ENCODE data around the gene MCM9. TPM values are rescaled to one million over a fixed set of nuclear protein-coding genes. Genes with fewer than 3 reads are reported as not detected.

The MCM9 gene
- total and polyA plus RNA-seq, 12 donors = 1.5 to 7.8 (median 5.2) TPM

DNA sequence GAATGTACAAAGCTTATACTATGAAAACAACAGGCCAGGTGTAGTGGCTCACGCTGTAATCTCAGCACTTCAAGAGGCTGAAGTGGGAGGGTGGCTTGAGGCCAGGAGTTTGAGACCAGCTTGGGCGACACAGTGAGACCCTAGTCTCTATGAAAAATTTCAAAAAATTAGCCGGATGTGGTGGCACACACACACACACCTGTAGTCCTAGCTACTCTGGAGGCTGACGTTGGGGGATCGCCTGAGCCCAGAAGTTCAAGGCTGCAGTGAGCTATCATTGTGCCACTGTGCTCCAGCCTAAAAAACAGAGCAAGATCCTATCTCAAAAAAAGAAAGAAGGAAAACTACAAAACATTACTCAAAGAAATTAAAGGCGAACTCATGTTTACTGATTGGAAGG, 48.3 kb downstream of the MCM9 start:
- Histone ChIP-seq H3K9me3 (no peaks in the 10 kb centered on the region), H3K36me3 (no peaks in the 10 kb centered on the region), H3K27me3 (no peaks in the 10 kb centered on the region), H3K4me3 (no peak overlapping the region), H3K4me1 (peaks cover 0 to 17% (median 7%) of the 10 kb centered on the region in 9 donors), H3K27ac (no peak overlapping the region)
- DNase-seq (no peak), ATAC-seq (no peak)
- WGBS, 2 donors = 81 to 86% methylated on average over 6 of the region's 6 CpGs
- intact Hi-C loops (cut with DNase I) = no loop called here
- TF ChIP-seq, protein P1, sequence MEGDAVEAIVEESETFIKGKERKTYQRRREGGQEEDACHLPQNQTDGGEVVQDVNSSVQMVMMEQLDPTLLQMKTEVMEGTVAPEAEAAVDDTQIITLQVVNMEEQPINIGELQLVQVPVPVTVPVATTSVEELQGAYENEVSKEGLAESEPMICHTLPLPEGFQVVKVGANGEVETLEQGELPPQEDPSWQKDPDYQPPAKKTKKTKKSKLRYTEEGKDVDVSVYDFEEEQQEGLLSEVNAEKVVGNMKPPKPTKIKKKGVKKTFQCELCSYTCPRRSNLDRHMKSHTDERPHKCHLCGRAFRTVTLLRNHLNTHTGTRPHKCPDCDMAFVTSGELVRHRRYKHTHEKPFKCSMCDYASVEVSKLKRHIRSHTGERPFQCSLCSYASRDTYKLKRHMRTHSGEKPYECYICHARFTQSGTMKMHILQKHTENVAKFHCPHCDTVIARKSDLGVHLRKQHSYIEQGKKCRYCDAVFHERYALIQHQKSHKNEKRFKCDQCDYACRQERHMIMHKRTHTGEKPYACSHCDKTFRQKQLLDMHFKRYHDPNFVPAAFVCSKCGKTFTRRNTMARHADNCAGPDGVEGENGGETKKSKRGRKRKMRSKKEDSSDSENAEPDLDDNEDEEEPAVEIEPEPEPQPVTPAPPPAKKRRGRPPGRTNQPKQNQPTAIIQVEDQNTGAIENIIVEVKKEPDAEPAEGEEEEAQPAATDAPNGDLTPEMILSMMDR (IDR thresholded peaks at IDR 0.05) = no peak

DNA sequence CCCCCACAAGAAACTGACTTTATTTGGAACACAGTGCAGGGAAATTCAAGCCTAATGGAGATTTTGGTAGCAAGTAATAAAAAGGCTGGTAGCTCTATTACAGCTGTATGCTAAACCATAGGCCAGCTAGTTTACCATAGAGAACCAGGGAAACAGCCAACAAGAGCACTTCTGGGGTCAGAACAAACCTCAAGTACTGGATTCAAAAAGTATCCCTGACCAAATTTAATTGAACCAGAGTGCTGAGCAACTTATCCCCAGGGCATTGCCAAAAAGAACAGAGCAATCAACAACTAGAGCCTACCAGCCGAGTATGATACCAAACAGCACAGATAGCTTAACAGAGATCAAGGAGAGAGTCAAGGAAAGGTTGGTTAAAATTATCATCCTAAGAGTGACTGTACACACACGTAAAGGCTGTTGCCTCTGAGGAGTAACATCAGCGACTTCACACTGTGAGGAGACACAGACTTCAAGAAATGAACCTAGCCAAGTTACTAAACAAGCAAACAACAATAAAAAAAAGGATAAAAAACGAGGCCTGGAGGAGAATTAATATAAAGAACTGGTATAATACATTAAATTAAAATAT, 52.5 kb downstream of the MCM9 start:
- WGBS, 2 donors = 86 to 88% methylated on average over 4 of the region's 4 CpGs
- TF ChIP-seq, protein P1 (IDR thresholded peaks at IDR 0.05) = no peak
- Histone ChIP-seq H3K27me3 (no peaks in the 10 kb centered on the region), H3K9me3 (no peaks in the 10 kb centered on the region), H3K36me3 (no peaks in the 10 kb centered on the region), H3K27ac (no peak overlapping the region), H3K4me3 (no peak overlapping the region), H3K4me1 (peaks cover 0 to 28% (median 12%) of the 10 kb centered on the region in 9 donors)
- no peak for ATAC-seq
- DNase-seq = no peak
- intact Hi-C loops (cut with DNase I) = no loop called here

DNA sequence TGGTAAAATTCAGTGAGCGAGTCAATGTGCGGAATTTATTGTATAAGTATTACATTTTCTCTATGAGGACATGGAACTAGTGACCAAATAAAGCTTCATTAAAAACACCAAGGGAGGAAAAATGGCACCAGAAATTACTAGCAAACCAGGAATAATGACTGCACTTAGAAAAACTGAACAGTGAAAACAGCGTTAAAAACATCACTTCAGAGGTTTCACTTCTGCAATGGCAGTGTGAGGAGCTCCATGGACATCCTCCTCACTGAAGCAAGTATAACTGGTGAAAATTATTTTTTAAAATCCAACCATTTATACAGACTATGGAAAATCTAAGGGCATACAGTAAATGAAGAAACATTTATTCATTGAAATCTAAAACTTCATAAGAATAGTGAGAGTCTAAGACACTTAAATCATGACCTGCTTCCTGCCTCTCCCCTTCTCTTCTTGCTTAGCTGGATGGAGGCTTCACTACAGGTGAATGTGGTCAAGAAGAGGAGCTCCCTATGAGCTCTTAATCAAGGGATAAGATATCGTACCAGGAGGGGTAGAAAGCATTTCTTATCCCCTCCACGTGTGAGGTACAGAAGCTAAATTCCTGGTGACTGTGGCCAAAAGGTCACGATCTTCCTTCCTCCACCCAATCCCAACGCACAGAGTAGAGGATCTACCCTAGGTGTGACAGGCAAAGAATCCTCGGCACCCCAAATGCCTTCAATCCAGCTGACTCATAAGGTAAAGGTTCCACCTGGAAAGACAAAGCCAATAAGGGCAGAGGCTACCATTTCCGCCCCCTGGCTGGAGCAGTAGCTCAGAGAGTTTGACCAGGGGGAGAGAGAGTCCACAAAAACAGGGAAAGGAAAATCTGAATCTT, 53.3 kb downstream of the MCM9 start:
- DNase-seq (no peak), ATAC-seq (no peak)
- WGBS, 2 donors = 71 to 81% methylated on average over 9 of the region's 9 CpGs
- TF ChIP-seq, protein P1 (IDR thresholded peaks at IDR 0.05) = no peak
- H3K4me3 ChIP-seq = peak overlapping the region in 3 of 10 donors; percentile 11 to 15 (median 13)
- H3K9me3 ChIP-seq = no peaks in the 10 kb centered on the region
- intact Hi-C loops (cut with DNase I) = no loop called here
- H3K4me1 ChIP-seq = peaks cover 0 to 28% (median 12%) of the 10 kb centered on the region in 9 donors
- no peaks in the 10 kb centered on the region for H3K27me3 ChIP-seq
- H3K27ac ChIP-seq = peak overlapping the region in 4 of 10 donors; percentile 2 to 54 (median 40)
- H3K36me3 ChIP-seq = no peaks in the 10 kb centered on the region

DNA sequence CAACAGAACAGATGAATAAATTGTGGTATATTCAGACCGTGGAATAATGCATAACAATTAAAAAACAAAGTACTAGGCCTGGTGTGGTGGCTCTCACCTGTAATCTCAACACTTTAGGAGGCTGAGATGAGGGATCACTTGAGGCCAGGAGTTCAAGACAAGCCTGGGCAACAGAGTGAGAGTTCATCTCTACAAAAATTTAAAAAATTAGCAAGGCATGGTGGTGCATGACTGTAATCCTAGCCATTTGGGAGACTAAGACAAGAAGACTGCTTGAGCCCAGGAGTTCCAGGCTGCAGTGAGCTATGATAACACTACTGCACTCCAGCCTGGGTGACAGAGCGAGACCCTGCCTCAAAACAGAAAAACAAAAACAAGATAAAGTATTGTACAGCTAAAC, 57.2 kb downstream of the MCM9 start:
- DNase-seq (no peak), ATAC-seq (no peak)
- H3K36me3 ChIP-seq = no peaks in the 10 kb centered on the region
- H3K27me3 ChIP-seq = no peaks in the 10 kb centered on the region
- WGBS, 2 donors = 97% methylated on average over 2 of the region's 2 CpGs
- TF ChIP-seq, protein P1 (IDR thresholded peaks at IDR 0.05) = no peak
- H3K27ac ChIP-seq = no peak overlapping the region
- intact Hi-C loops (cut with DNase I) = no loop called here
- H3K4me3 ChIP-seq = no peak overlapping the region
- H3K9me3 ChIP-seq = no peaks in the 10 kb centered on the region
- H3K4me1 ChIP-seq = peaks cover 0 to 26% (median 6%) of the 10 kb centered on the region in 9 donors

All from heart right ventricle (tissue), 16 donors.